K562 (cell line): ENCODE results near the gene PDLIM7. TPM values are rescaled to one million over a fixed set of nuclear protein-coding genes. Genes with fewer than 3 reads are reported as not detected.
A peak's percentile ranks its signal among the peaks of the same experiment; 100 is the strongest.

Experiments
- CBX8 ChIP-seq: fragments of 200-600 bp; sonication (generic); IDR thresholded peaks from 2 replicates; pipeline ENCODE4 v1.6.1; 2012; ENCODE audit warnings: borderline replicate concordance, mixed run types, low read depth, mild to moderate bottlenecking, moderate library complexity, mixed read lengths, low read length, control low read depth, inconsistent platforms; ENCODE audit not compliant: poor library complexity, severe bottlenecking; ENCODE audit errors: extremely low read depth
- CHD2 ChIP-seq: IDR thresholded peaks from 2 replicates; pipeline ENCODE4 v1.6.1; 2011; ENCODE audit warnings: low read depth, low read length
- CREM ChIP-seq: IDR thresholded peaks from 2 replicates; pipeline ENCODE4 v1.6.1; 2014; ENCODE audit warnings: antibody characterized with exemption, low read depth
- DDX20 ChIP-seq: fragments of 450-650 bp; IDR thresholded peaks from 2 replicates; pipeline ENCODE4 v1.6.1; 2016; ENCODE audit warnings: missing genetic modification characterization, low read depth, mild to moderate bottlenecking, missing compliant biosample characterization, moderate library complexity
- DPF2 ChIP-seq: fragments of 450-650 bp; IDR thresholded peaks from 2 replicates; pipeline ENCODE4 v1.6.1; 2016
- E2F3 ChIP-seq: fragments of 250-450 bp; sonication (Bioruptor Pico); IDR thresholded peaks from 2 replicates; pipeline ENCODE4 v1.4.0; 2020; ENCODE audit warnings: mild to moderate bottlenecking
- ELF4 ChIP-seq: fragments of 450-650 bp; formaldehyde crosslinking; IDR thresholded peaks from 2 replicates; pipeline ENCODE4 v1.4.0; 2022; ENCODE audit warnings: missing genetic modification characterization
- HCFC1 ChIP-seq: IDR thresholded peaks from 2 replicates; pipeline ENCODE4 v1.6.1; 2012; ENCODE audit warnings: low read depth, low read length, improper control_type of control experiment
- ID3 ChIP-seq, 2 experiments: fragments of 250-450 bp in 1 of 2; fragments of 450-650 bp in 1 of 2; sonication (Bioruptor Pico) in 1 of 2; IDR thresholded peaks; 2 replicates each; pipeline versions ENCODE4 v1.6.1 to v1.8.0; 2016 to 2021; ENCODE audit warnings: mild to moderate bottlenecking in 2 of 2, moderate library complexity in 2 of 2, missing compliant biosample characterization in 1 of 2, missing genetic modification characterization in 1 of 2
- MAZ ChIP-seq, 2 experiments: fragments of 450-650 bp in 1 of 2; sonication (generic) in 1 of 2; formaldehyde crosslinking; IDR thresholded peaks in 1 of 2; conservative IDR thresholded peaks in 1 of 2; 2 replicates each; pipeline versions ENCODE4 v1.4.0 to v1.5.0; 2020; ENCODE audit warnings: mild to moderate bottlenecking in 1 of 2, missing genetic modification reagents in 1 of 2
- MCM2 ChIP-seq: fragments of 450-650 bp; IDR thresholded peaks from 2 replicates; pipeline ENCODE4 v1.6.1; 2017; ENCODE audit warnings: low read depth, mild to moderate bottlenecking
- SREBF1 ChIP-seq: fragments of 150-350 bp; IDR thresholded peaks from 2 replicates; pipeline ENCODE4 v1.6.1; 2014; ENCODE audit warnings: antibody characterized with exemption, low read depth, low read length, borderline replicate concordance
- SRSF1 ChIP-seq: fragments of 200-400 bp; formaldehyde crosslinking; IDR thresholded peaks from 2 replicates; pipeline ENCODE4 v1.6.1; 2017; ENCODE audit warnings: mild to moderate bottlenecking, low read depth, low read length, moderate library complexity
- STAG1 ChIP-seq: sonication (generic); formaldehyde crosslinking; IDR thresholded peaks from 2 replicates; pipeline ENCODE4 v1.5.0; 2020; ENCODE audit warnings: missing genetic modification reagents, borderline replicate concordance
- ZBTB7A ChIP-seq: IDR thresholded peaks from 2 replicates; pipeline ENCODE4 v1.6.1; 2011; ENCODE audit warnings: low read depth, mild to moderate bottlenecking, low read length, moderate library complexity, borderline replicate concordance; ENCODE audit not compliant: control insufficient read depth
- ZNF121 ChIP-seq: sonication (generic); formaldehyde crosslinking; conservative IDR thresholded peaks from 2 replicates; pipeline ENCODE4 v1.8.0; 2022; ENCODE audit warnings: missing genetic modification reagents
- ZNF124 ChIP-seq: sonication (generic); formaldehyde crosslinking; IDR thresholded peaks from 2 replicates; pipeline ENCODE4 v1.8.1; 2022; ENCODE audit warnings: missing genetic modification reagents
- ZNF146 ChIP-seq: IDR thresholded peaks from one replicate; pipeline ENCODE4 v1.6.1; 2018; ENCODE audit warnings: missing compliant biosample characterization; ENCODE audit not compliant: unreplicated experiment
- ZNF282 ChIP-seq: sonication (generic); formaldehyde crosslinking; IDR thresholded peaks from 2 replicates; pipeline ENCODE4 v1.8.1; 2023; ENCODE audit warnings: missing genetic modification reagents
- ZNF76 ChIP-seq: fragments of 250-450 bp; sonication (Bioruptor Pico); IDR thresholded peaks from 2 replicates; pipeline ENCODE4 v1.4.0; 2020; ENCODE audit warnings: mild to moderate bottlenecking, moderate library complexity, borderline replicate concordance
- polyA plus RNA-seq, 8 experiments: library from polyadenylated mRNA; depleted of rRNA in 4 of 8; stranded (reverse) in 5 of 8; unstranded in 3 of 8; fragments of >200 nt; fragmentation: Nextera tagmentation in 2 of 8; fragmentation: Illumina TruSeq in 1 of 8; extraction: Ambion mirVana in 2 of 8; extraction: Trizol in 1 of 8; gene quantifications; 2 replicates each; pipeline versions ENCODE4 v1.2.1 to v1.2.3, GENCODE V29; 2011 to 2014; ENCODE audit warnings: inconsistent platforms in 1 of 8, missing spikeins in 1 of 8
- total RNA-seq, 7 experiments: library from RNA; depleted of rRNA in 6 of 7; stranded (reverse); fragments of >200 nt in 6 of 7; fragmentation: Illumina TruSeq in 2 of 7; extraction: Trizol in 2 of 7; gene quantifications; 2 replicates each; pipeline versions ENCODE4 v1.2.1 to v1.2.3, GENCODE V29; 2011 to 2021; ENCODE audit warnings: low replicate concordance in 1 of 7
- TF ChIP-seq, protein P1 (sequence below): fragments of 450-650 bp; conservative IDR thresholded peaks from 2 replicates; pipeline ENCODE4 v1.6.1; 2016; ENCODE audit warnings: missing genetic modification characterization, low read depth, mild to moderate bottlenecking, missing compliant biosample characterization, moderate library complexity
- TF ChIP-seq, protein P2 (sequence below), 2 experiments: fragments of 150-350 bp in 1 of 2; IDR thresholded peaks; 2 replicates each; pipeline ENCODE4 v1.6.1; 2012 to 2016; ENCODE audit warnings: low read depth in 2 of 2, low read length in 2 of 2, mild to moderate bottlenecking in 1 of 2, moderate library complexity in 1 of 2

The PDLIM7 gene
- total and polyA plus RNA-seq, 9 of the 15 experiments (the other 6 are each of a cell fraction or from before 2014, with no cell fraction given): 2.1 to 124 (median 32.6) TPM

DNA sequence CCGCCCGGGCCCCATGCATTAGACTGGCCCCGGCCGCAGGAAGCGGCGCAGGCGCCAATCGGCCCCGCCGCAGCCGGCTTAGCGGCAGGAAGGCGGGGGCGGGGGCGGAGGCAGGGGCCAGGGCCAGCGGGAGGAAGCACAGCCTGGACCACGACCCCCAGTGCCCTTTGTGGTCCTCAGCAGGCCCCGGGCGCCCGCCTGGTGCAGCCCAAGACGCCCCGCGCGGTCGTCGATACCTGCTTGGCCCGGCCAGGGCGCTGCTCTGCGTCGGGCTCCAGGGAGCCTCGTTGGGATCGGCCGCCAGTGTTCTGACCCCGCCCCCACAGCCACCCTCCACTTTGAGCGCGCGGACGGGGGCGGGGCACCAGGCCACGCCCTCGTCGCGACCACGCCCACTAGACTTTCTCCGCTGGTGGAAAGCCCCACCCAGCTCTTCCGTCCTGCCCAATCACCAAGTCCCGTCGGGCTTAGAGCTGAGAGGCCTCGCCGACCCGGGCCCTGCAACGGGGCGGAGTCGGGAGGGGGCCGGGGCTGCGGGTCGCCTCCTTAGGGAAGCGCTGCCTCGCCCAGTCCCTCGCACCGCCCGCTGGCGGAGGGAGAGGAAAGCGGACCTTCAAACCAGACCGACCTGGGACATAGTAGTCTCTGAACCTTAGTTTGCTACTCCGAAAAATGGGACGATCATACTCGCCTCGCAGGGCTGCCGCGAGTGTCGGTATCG, at the start of gene PDLIM7 (continued):
- no peak for TF ChIP-seq CBX8
- no peak for TF ChIP-seq DDX20 (tag)
- no peak for TF ChIP-seq ZNF76 (CRISPR knock-in tag)
- TF ChIP-seq CREM: peak; percentile 32; the same call in 1 of the 2 replicates
- no peak for TF ChIP-seq ZNF282 (CRISPR knock-in tag)
- TF ChIP-seq ZBTB7A: peak; percentile 89
- no peak for TF ChIP-seq ZNF124 (CRISPR knock-in tag)
- no peak for TF ChIP-seq ZNF146 (CRISPR knock-in tag)
- no peak; the same call in 1 of the 2 replicates for TF ChIP-seq E2F3 (CRISPR knock-in tag)
- TF ChIP-seq SREBF1: no peak
- TF ChIP-seq MAZ (CRISPR knock-in tag; conservative IDR thresholded peaks at IDR 0.05 in 1 of 2, IDR thresholded peaks at IDR 0.05 in 1 of 2): peak; percentile 85 to 86
- no peak for TF ChIP-seq STAG1 (CRISPR knock-in tag)
- no peak for TF ChIP-seq SRSF1
- TF ChIP-seq, protein P1, sequence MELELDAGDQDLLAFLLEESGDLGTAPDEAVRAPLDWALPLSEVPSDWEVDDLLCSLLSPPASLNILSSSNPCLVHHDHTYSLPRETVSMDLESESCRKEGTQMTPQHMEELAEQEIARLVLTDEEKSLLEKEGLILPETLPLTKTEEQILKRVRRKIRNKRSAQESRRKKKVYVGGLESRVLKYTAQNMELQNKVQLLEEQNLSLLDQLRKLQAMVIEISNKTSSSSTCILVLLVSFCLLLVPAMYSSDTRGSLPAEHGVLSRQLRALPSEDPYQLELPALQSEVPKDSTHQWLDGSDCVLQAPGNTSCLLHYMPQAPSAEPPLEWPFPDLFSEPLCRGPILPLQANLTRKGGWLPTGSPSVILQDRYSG: no peak
- TF ChIP-seq ID3 (CRISPR knock-in tag; IDR thresholded peaks at IDR 0.05): no peak
- TF ChIP-seq ID3 (tag; IDR thresholded peaks at IDR 0.05): no peak
- TF ChIP-seq MCM2: no peak
- TF ChIP-seq ZNF121: peak; percentile 76; the same call in 1 of the 2 replicates
- no peak; the same call in 1 of the 2 replicates for TF ChIP-seq DPF2
- peak; percentile 32; the same call in 1 of the 2 replicates for TF ChIP-seq HCFC1
- TF ChIP-seq ELF4 (CRISPR knock-in tag): no peak
- TF ChIP-seq CHD2: 0 out of 2 replicates have a peak, but pooled peaks have one; percentile 11
- TF ChIP-seq, protein P2, sequence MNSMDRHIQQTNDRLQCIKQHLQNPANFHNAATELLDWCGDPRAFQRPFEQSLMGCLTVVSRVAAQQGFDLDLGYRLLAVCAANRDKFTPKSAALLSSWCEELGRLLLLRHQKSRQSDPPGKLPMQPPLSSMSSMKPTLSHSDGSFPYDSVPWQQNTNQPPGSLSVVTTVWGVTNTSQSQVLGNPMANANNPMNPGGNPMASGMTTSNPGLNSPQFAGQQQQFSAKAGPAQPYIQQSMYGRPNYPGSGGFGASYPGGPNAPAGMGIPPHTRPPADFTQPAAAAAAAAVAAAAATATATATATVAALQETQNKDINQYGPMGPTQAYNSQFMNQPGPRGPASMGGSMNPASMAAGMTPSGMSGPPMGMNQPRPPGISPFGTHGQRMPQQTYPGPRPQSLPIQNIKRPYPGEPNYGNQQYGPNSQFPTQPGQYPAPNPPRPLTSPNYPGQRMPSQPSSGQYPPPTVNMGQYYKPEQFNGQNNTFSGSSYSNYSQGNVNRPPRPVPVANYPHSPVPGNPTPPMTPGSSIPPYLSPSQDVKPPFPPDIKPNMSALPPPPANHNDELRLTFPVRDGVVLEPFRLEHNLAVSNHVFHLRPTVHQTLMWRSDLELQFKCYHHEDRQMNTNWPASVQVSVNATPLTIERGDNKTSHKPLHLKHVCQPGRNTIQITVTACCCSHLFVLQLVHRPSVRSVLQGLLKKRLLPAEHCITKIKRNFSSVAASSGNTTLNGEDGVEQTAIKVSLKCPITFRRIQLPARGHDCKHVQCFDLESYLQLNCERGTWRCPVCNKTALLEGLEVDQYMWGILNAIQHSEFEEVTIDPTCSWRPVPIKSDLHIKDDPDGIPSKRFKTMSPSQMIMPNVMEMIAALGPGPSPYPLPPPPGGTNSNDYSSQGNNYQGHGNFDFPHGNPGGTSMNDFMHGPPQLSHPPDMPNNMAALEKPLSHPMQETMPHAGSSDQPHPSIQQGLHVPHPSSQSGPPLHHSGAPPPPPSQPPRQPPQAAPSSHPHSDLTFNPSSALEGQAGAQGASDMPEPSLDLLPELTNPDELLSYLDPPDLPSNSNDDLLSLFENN (IDR thresholded peaks at IDR 0.05; ENCODE audit: low read depth in 2 of 2, low read length in 2 of 2): no peak
